ENCODE measurements around the gene NTSR1.

DNA sequence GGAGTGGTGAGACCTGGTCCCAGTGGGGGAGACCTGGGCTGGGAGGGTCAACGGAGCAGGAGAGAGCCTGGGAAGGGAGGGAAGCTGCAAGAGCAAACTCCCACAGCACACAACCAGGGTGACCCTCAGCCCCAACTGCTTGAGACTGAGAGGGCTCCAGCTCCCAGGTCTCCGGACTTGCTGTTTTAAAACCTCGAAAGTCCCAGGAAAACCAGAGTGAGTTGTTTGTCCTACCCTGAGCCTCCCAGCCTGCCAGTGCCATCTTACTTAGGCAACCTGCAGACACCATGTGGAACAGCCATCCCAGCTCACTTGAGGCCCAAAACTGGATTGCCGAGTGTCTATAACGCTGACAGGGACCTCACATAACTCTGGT, 4.8 kb upstream of the NTSR1 start:
- no peak for TF ChIP-seq POLR2A (IDR thresholded peaks at IDR 0.05; ENCODE audit: low read depth, low read length)
- no peak for TF ChIP-seq POLR2AphosphoS5 (IDR thresholded peaks at IDR 0.05; ENCODE audit: low read depth, low read length)
- TF ChIP-seq TAF1 (IDR thresholded peaks at IDR 0.05; ENCODE audit: low read depth, low read length): no peak
- TF ChIP-seq PAX5 (IDR thresholded peaks at IDR 0.05; ENCODE audit: insufficient read depth, low read length, severe bottlenecking): no peak
- no peak for TF ChIP-seq POU2F2 (IDR thresholded peaks at IDR 0.05; ENCODE audit: low read depth, low read length)
- TF ChIP-seq SPI1 (IDR thresholded peaks at IDR 0.05; ENCODE audit: low read depth, low read length): no peak

Measured in GM12891 (cell line).